ENCODE data around the gene FOXF1. TPM values are rescaled to one million over a fixed set of nuclear protein-coding genes. Genes with fewer than 3 reads are reported as not detected.

FOXF1 gene
- total and polyA plus RNA-seq, 2 of the 13 experiments (the other 11 are each of a cell fraction or from before 2014, with no cell fraction given) = not detected

DNA sequence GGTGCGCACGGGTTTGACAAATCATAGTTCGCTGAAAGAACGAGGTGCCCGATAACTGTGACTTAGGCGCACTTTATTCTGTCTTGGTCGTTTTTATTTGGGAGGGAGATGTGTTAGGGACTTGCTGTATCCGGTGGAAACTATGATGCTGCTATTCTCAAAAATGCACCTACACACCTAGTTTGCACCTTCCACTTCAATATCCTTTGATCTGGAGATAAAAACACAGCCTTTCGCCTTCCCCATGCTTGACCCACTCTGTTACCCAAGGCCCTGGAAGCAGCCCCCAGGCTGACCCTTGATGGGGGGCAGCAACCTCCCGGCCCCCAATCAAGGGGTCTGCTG is 15.0 kb upstream of the FOXF1 start:
- FAIRE-seq = no peak
- WGBS (ENCODE audit: low lambda C conversion rate) = 21% methylated on average over 10 of the region's 10 CpGs
- TF ChIP-seq ZMYM4 (CRISPR knock-in tag; IDR thresholded peaks at IDR 0.05) = no peak
- TF ChIP-seq ZMYM2 (CRISPR knock-in tag; IDR thresholded peaks at IDR 0.05) = no peak
- TF ChIP-seq ZNF510 (CRISPR knock-in tag; IDR thresholded peaks at IDR 0.05; ENCODE audit: low read depth) = no peak
- TF ChIP-seq, protein P1, sequence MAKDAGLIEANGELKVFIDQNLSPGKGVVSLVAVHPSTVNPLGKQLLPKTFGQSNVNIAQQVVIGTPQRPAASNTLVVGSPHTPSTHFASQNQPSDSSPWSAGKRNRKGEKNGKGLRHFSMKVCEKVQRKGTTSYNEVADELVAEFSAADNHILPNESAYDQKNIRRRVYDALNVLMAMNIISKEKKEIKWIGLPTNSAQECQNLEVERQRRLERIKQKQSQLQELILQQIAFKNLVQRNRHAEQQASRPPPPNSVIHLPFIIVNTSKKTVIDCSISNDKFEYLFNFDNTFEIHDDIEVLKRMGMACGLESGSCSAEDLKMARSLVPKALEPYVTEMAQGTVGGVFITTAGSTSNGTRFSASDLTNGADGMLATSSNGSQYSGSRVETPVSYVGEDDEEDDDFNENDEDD (CRISPR knock-in tag; IDR thresholded peaks at IDR 0.05; ENCODE audit: borderline replicate concordance) = no peak
- no peak for TF ChIP-seq HOXD1 (CRISPR knock-in tag; IDR thresholded peaks at IDR 0.05)
- TF ChIP-seq ZNF710 (CRISPR knock-in tag; IDR thresholded peaks at IDR 0.05; ENCODE audit: borderline replicate concordance) = no peak
- DNase-seq (ENCODE audit: low spot score) = no peak
- H3K4me3 ChIP-seq (replicated peaks in 1 of 3; ENCODE audit: insufficient read depth in 1 of 3, low read depth in 2 of 3, low read length in 3 of 3) = no peak overlapping the region
- ChIA-PET CTCF (ENCODE audit: low intra/inter-chr PET ratio, low total read pairs) (no interaction called here), POLR2A (no interaction called here)
- H4K20me1 ChIP-seq (ENCODE audit: insufficient read depth, low read length) = no peaks in the 10 kb centered on the region; the same call in 1 of the 2 replicates
- no peak for ATAC-seq
- in situ Hi-C loops (cut with HindIII; ENCODE audit: extremely low pct_ligation_motif_present, low pct_unique_long_range_greater_than_20kb) = no loop called here
- no peaks in the 10 kb centered on the region for H3K4me1 ChIP-seq (ENCODE audit: insufficient read depth, low read length)
- peaks cover 19 to 86% of the 10 kb centered on the region in 2 experiments for H3K27me3 ChIP-seq (ENCODE audit: control insufficient read depth in 1 of 2, insufficient read depth in 2 of 2, low read length in 2 of 2)
- BruUV-seq (replicated peaks) = no TSS peak
- no peak overlapping the region for H3K27ac ChIP-seq (ENCODE audit: extremely low read length, insufficient read depth, low read length)
- intact Hi-C loops (cut with micrococcal nuclease; ENCODE audit: unreplicated experiment) = no loop called here
- H3K4me2 ChIP-seq (ENCODE audit: low read depth, low read length) = no peak overlapping the region
- H3K9me3 ChIP-seq (ENCODE audit: low read length) = no peaks in the 10 kb centered on the region
- no peak overlapping the region for H2AFZ ChIP-seq (ENCODE audit: low read length)
- H3K9ac ChIP-seq (ENCODE audit: insufficient read depth, low read depth, low read length) = no peak overlapping the region
- no peaks in the 10 kb centered on the region for H3K36me3 ChIP-seq (replicated peaks in 1 of 2; ENCODE audit: control insufficient read depth in 1 of 2, insufficient read depth in 2 of 2, low read length in 2 of 2)
- H3K79me2 ChIP-seq (ENCODE audit: insufficient read depth, low read length) = no peaks in the 10 kb centered on the region

All from HepG2 (cell line).